ENCODE data around the gene TRAPPC14.

- TF ChIP-seq ZNF274 (IDR thresholded peaks at IDR 0.05; ENCODE audit: low read depth, low read length) (no peak), YY1 (IDR thresholded peaks at IDR 0.05; ENCODE audit: insufficient read depth, insufficient read length) (no peak)
Observed at GRCh38 chr7:100171087-100171681, 12.7 kb upstream of the TRAPPC14 start.
